ENCODE results near the gene NCSTN. TPM values are rescaled to one million over a fixed set of nuclear protein-coding genes. Genes with fewer than 3 reads are reported as not detected.
A peak's percentile ranks its signal among the peaks of the same experiment; 100 is the strongest.

Gene NCSTN
- total RNA-seq, 1 donor from 2014 or later = 64.7 TPM

- DNase-seq (ENCODE audit: low spot score) (peak; percentile 67), ATAC-seq (peak; percentile 43)
- intact Hi-C loops (cut with DNase I) = no loop called here
Measured at GRCh38 chr1:160400646-160401486, 57.7 kb downstream of the NCSTN start.

GRCh38 chr1:160401487-160401805, 58.3 kb downstream of the NCSTN start:
- intact Hi-C loops (cut with DNase I) = no loop called here
- no peak for DNase-seq (ENCODE audit: low spot score)
- no peak for ATAC-seq

GRCh38 chr1:160402001-160402795, 59.0 kb downstream of the NCSTN start:
- no peak for DNase-seq (ENCODE audit: low spot score)
- intact Hi-C loops (cut with DNase I) = no loop called here
- no peak for ATAC-seq

- ATAC-seq = no peak
- no peak for DNase-seq (ENCODE audit: low spot score)
- intact Hi-C loops (cut with DNase I) = no loop called here
Measured at GRCh38 chr1:160403244-160403643, 60.1 kb downstream of the NCSTN start.

GRCh38 chr1:160404094-160404493, 60.9 kb downstream of the NCSTN start:
- DNase-seq (ENCODE audit: low spot score) = no peak
- ATAC-seq = no peak
- intact Hi-C loops (cut with DNase I) = no loop called here

- DNase-seq (ENCODE audit: low spot score) = no peak
- no peak for ATAC-seq
- intact Hi-C loops (cut with DNase I) = no loop called here
Measured at GRCh38 chr1:160405331-160405877, 62.2 kb downstream of the NCSTN start.

- no peak for DNase-seq (ENCODE audit: low spot score)
- intact Hi-C loops (cut with DNase I) = no loop called here
- no peak for ATAC-seq
Measured at GRCh38 chr1:160406131-160406968, 63.2 kb downstream of the NCSTN start.

GRCh38 chr1:160407839-160408801, 64.9 kb downstream of the NCSTN start:
- no peak for DNase-seq (ENCODE audit: low spot score)
- no peak for ATAC-seq
- intact Hi-C loops (cut with DNase I) = no loop called here

Other genes starting within 250 kb of the NCSTN start
- gene IGSF8, start 244.8 kb upstream of the NCSTN start, total RNA-seq = 54.9 TPM
- gene ATP1A2, start 227.6 kb upstream of the NCSTN start, total RNA-seq = 136 TPM
- gene ATP1A4, start 191.8 kb upstream of the NCSTN start, total RNA-seq = 1.2 TPM
- gene CASQ1, start 152.8 kb upstream of the NCSTN start, total RNA-seq = 1.1 TPM
- gene PEA15, start 138.0 kb upstream of the NCSTN start, total RNA-seq = 324 TPM
- gene DCAF8, start 80.8 kb upstream of the NCSTN start, total RNA-seq = 142 TPM
- 71.1 TPM for gene PEX19, start 58.2 kb upstream of the NCSTN start, total RNA-seq
- 147 TPM for gene COPA, start 133 bp upstream of the NCSTN start, total RNA-seq
- not detected for gene NHLH1, start 23.7 kb downstream of the NCSTN start, total RNA-seq
- gene VANGL2, start 57.2 kb downstream of the NCSTN start, total RNA-seq = 7.1 TPM
- gene SLAMF6, start 179.9 kb downstream of the NCSTN start, total RNA-seq = 0.85 TPM
- 13.5 TPM for gene CD84, start 236.1 kb downstream of the NCSTN start, total RNA-seq

All from sciatic nerve (tissue), 2 donors.